IMR-90 (cell line): ENCODE data around the gene LYPD6B. TPM values are rescaled to one million over a fixed set of nuclear protein-coding genes. Genes with fewer than 3 reads are reported as not detected.

Source experiments
- ATAC-seq: fragments of 200-7000 bp; cut with Tn5 transposase; 2 replicates; pipeline ENCODE4 v1.9.1; 2020; ENCODE audit warnings: low read depth, mild to moderate bottlenecking, moderate library complexity
- BruUV-seq: library from RNA; stranded (reverse); fragments of 400-500 nt; replicated peaks from 2 replicates; lab custom pipeline; 2021; lab: Mats Ljungman, UMichigan
- CTCF ChIA-PET: fragments of 300-600 bp; formaldehyde crosslinking; extraction: SDS; loops from one replicate; lab custom pipeline; 2021; ENCODE audit warnings: antibody characterized with exemption; lab: Yijun Ruan, JAX
- POLR2A ChIA-PET: fragments of 300-600 bp; sonication (Branson Sonifier 250); formaldehyde crosslinking; loops from one replicate; lab custom pipeline; 2022; ENCODE audit warnings: antibody characterized with exemption; ENCODE audit not compliant: unreplicated experiment; lab: Charles Lee
- DNase-seq: peaks from one replicate; pipeline ENCODE4 v3.0.0; 2013
- H2AFZ ChIP-seq: replicated peaks from 2 replicates; pipeline ENCODE3; 2013; ENCODE audit warnings: low read length, mild to moderate bottlenecking; ENCODE audit not compliant: poor library complexity
- H2AK5ac ChIP-seq: 2 replicates; pipeline ENCODE4 v1.6.1; 2013; ENCODE audit warnings: low read depth, low read length, inconsistent platforms
- H2AK9ac ChIP-seq: replicated peaks from 2 replicates; pipeline ENCODE3; 2013; ENCODE audit warnings: mild to moderate bottlenecking, low read depth, low read length, moderate library complexity; ENCODE audit not compliant: poor library complexity
- H2BK120ac ChIP-seq: 2 replicates; pipeline ENCODE4 v1.6.1; 2013; ENCODE audit warnings: low read depth, low read length, inconsistent platforms
- H2BK15ac ChIP-seq: 3 replicates; pipeline ENCODE4 v1.6.1; 2013; ENCODE audit warnings: low read depth, low read length, inconsistent platforms
- H2BK20ac ChIP-seq: 2 replicates; pipeline ENCODE4 v1.6.1; 2013; ENCODE audit warnings: low read depth, mild to moderate bottlenecking, inconsistent platforms, low read length, moderate library complexity
- H2BK5ac ChIP-seq: 2 replicates; pipeline ENCODE4 v1.6.1; 2013; ENCODE audit warnings: mild to moderate bottlenecking, low read depth, low read length, inconsistent platforms; ENCODE audit not compliant: poor library complexity, severe bottlenecking
- H3K14ac ChIP-seq: replicated peaks from 2 replicates; pipeline ENCODE4 v1.6.1; 2013; ENCODE audit warnings: low read depth, low read length, inconsistent platforms
- H3K18ac ChIP-seq: 2 replicates; pipeline ENCODE4 v1.6.1; 2013; ENCODE audit warnings: low read depth, low read length, control low read depth
- H3K23ac ChIP-seq: 2 replicates; pipeline ENCODE4 v1.6.1; 2013; ENCODE audit warnings: low read depth, low read length, inconsistent platforms
- H3K27ac ChIP-seq: 2 replicates; pipeline ENCODE4 v1.5.1; 2013; ENCODE audit warnings: mild to moderate bottlenecking, control low read depth, low read length; ENCODE audit not compliant: insufficient read depth
- H3K27me3 ChIP-seq: 2 replicates; pipeline ENCODE4 v1.6.1; 2013; ENCODE audit warnings: low read length; ENCODE audit not compliant: control insufficient read depth, insufficient read depth
- H3K36me3 ChIP-seq: 2 replicates; pipeline ENCODE4 v1.6.1; 2013; ENCODE audit warnings: low read length, mixed read lengths; ENCODE audit not compliant: control insufficient read depth, insufficient read depth
- H3K4ac ChIP-seq: 2 replicates; pipeline ENCODE4 v1.6.1; 2013; ENCODE audit warnings: low read depth, low read length, inconsistent platforms
- H3K4me1 ChIP-seq: 2 replicates; pipeline ENCODE4 v1.6.1; 2013; ENCODE audit warnings: low read length, mixed read lengths; ENCODE audit not compliant: control insufficient read depth, insufficient read depth
- H3K4me2 ChIP-seq: 2 replicates; pipeline ENCODE4 v1.6.1; 2013; ENCODE audit warnings: low read depth, mild to moderate bottlenecking, control low read depth, low read length, moderate library complexity
- H3K4me3 ChIP-seq: 2 replicates; pipeline ENCODE4 v1.5.1; 2013; ENCODE audit warnings: low read depth, mild to moderate bottlenecking, control low read depth, low read length, moderate library complexity; ENCODE audit not compliant: insufficient read depth
- H3K56ac ChIP-seq: 2 replicates; pipeline ENCODE4 v1.6.1; 2013; ENCODE audit warnings: low read length, inconsistent platforms; ENCODE audit not compliant: insufficient read depth; ENCODE audit errors: extremely low read depth
- H3K79me1 ChIP-seq, 2 experiments: 2 replicates each; pipeline ENCODE4 v1.6.1; 2013; ENCODE audit warnings: low read length in 2 of 2, inconsistent platforms in 1 of 2, low read depth in 1 of 2
- H3K9ac ChIP-seq: 2 replicates; pipeline ENCODE4 v1.6.1; 2013; ENCODE audit warnings: low read depth, low read length, control low read depth
- H3K9me1 ChIP-seq: 2 replicates; pipeline ENCODE4 v1.6.1; 2013; ENCODE audit warnings: low read length, inconsistent platforms; ENCODE audit not compliant: insufficient read depth
- H3K9me3 ChIP-seq: 2 replicates; pipeline ENCODE4 v1.6.1; 2013; ENCODE audit warnings: low read length; ENCODE audit not compliant: control insufficient read depth, insufficient read depth
- H4K20me1 ChIP-seq: 2 replicates; pipeline ENCODE4 v1.6.1; 2013; ENCODE audit warnings: low read length, inconsistent platforms; ENCODE audit not compliant: insufficient read depth
- H4K5ac ChIP-seq: 2 replicates; pipeline ENCODE4 v1.6.1; 2013; ENCODE audit warnings: mild to moderate bottlenecking, low read depth, low read length, control low read depth
- H4K8ac ChIP-seq, 2 experiments: 2 replicates each; pipeline ENCODE4 v1.6.1; 2013; ENCODE audit warnings: low read depth in 2 of 2, low read length in 2 of 2, control low read depth in 1 of 2, inconsistent platforms in 1 of 2
- H4K91ac ChIP-seq: 2 replicates; pipeline ENCODE4 v1.6.1; 2013; ENCODE audit warnings: low read depth, low read length, inconsistent platforms; ENCODE audit not compliant: insufficient read depth
- CEBPB ChIP-seq: IDR thresholded peaks from 2 replicates; pipeline ENCODE4 v1.6.1; 2012; ENCODE audit warnings: low read depth, low read length, improper control_type of control experiment
- CHD1 ChIP-seq: IDR thresholded peaks from 2 replicates; pipeline ENCODE4 v1.6.1; 2012; ENCODE audit warnings: low read depth, low read length, improper control_type of control experiment
- MAFK ChIP-seq: IDR thresholded peaks from 2 replicates; pipeline ENCODE4 v1.6.1; 2012; ENCODE audit warnings: low read depth, low read length, improper control_type of control experiment
- POLR2A ChIP-seq: IDR thresholded peaks from 2 replicates; pipeline ENCODE4 v1.6.1; 2012; ENCODE audit warnings: mild to moderate bottlenecking, low read depth, low read length
- RCOR1 ChIP-seq: IDR thresholded peaks from 2 replicates; pipeline ENCODE4 v1.6.1; 2012; ENCODE audit warnings: mild to moderate bottlenecking, low read length, improper control_type of control experiment; ENCODE audit not compliant: insufficient replicate concordance
- RFX5 ChIP-seq: IDR thresholded peaks from 2 replicates; pipeline ENCODE4 v1.8.0; 2012; ENCODE audit warnings: low read depth, mild to moderate bottlenecking, low read length, moderate library complexity
- WGBS, 2 experiments: methylation state at CpG; one replicate each; pipeline versions ENCODE4 v1.1.5 to v1.1.7; 2013; ENCODE audit warnings: missing lambda C conversion rate in 2 of 2; ENCODE audit not compliant: insufficient read length in 1 of 2; ENCODE audit errors: extremely low coverage in 2 of 2; 5-methylcytosine and 5-hydroxymethylcytosine counted together
- dilution Hi-C: fragments of 300-500 bp; cut with HindIII; formaldehyde crosslinking; loops from one replicate; pipeline ENCODE4 v1.14.3; 2018; ENCODE audit warnings: low sequenced_read_pairs; ENCODE audit not compliant: unreplicated experiment
- in situ Hi-C: fragments of 300-500 bp; cut with MboI; formaldehyde crosslinking; loops from 3 replicates; pipeline ENCODE4 v1.14.3; 2019; ENCODE audit warnings: low sequenced_read_pairs, inconsistent platforms, mixed read lengths
- intact Hi-C: fragments of 100-400 bp; cut with micrococcal nuclease; formaldehyde crosslinking; loops from 2 replicates; pipeline ENCODE4 v1.10.0; 2022
- polyA plus RNA-seq, 3 experiments: library from polyadenylated mRNA; depleted of rRNA; stranded (reverse); fragments of >200 nt; gene quantifications; 2 replicates each; pipeline ENCODE4 v1.2.3, GENCODE V29; 2012; ENCODE audit warnings: low replicate concordance in 1 of 3
- total RNA-seq: library from RNA; depleted of rRNA; stranded (reverse); fragments of >200 nt; gene quantifications from 2 replicates; pipeline ENCODE4 v1.2.3, GENCODE V29; 2012

LYPD6B gene
- total and polyA plus RNA-seq, 2 of the 4 experiments (the other 2 are of a cell fraction) = 0.05 TPM; not detected in 1

DNA sequence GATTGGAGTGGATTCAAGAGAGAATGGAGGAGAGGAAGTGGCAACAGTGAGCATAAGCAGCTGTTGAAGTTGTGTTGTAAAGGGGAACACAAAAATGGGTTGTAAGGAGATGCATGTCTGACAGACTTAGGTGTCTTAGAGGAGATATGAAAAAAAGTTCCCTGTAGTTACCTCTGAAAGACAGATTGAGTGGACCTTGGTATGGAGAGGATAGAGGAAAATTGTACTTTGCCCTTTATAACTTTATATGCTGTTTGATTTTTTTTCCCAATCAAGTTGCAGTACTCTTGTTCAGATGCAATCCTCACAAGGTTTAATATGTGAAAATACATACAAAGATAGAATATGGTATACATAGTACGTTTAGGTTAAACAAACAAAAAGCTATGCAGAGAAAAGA, 73.6 kb downstream of the LYPD6B start:
- H3K27me3 ChIP-seq = no peaks in the 10 kb centered on the region
- H2AK9ac ChIP-seq = no peak overlapping the region
- no peaks in the 10 kb centered on the region for H3K79me1 ChIP-seq
- dilution Hi-C loops (no loop called here), intact Hi-C loops (no loop called here), in situ Hi-C loops (no loop called here)
- H2BK20ac ChIP-seq = no peak overlapping the region
- DNase-seq (no peak), ATAC-seq (no peak)
- no peak overlapping the region for H3K4ac ChIP-seq
- BruUV-seq = no TSS peak
- H4K8ac ChIP-seq = no peak overlapping the region
- no peak overlapping the region for H2BK15ac ChIP-seq
- no peak overlapping the region for H3K4me2 ChIP-seq
- no CpG with 5 or more reads among the region's 1 CpG for WGBS, 2 experiments
- no peak overlapping the region for H3K9ac ChIP-seq
- no peak overlapping the region for H4K91ac ChIP-seq
- no peak overlapping the region for H3K56ac ChIP-seq
- no peak overlapping the region for H3K27ac ChIP-seq
- H3K36me3 ChIP-seq = no peaks in the 10 kb centered on the region
- no peak overlapping the region for H2BK120ac ChIP-seq
- H2BK5ac ChIP-seq = no peak overlapping the region
- H3K9me1 ChIP-seq = no peaks in the 10 kb centered on the region
- ChIA-PET POLR2A (no interaction called here), CTCF (no interaction called here)
- no peak overlapping the region for H3K4me3 ChIP-seq
- no peaks in the 10 kb centered on the region for H3K9me3 ChIP-seq
- no peak overlapping the region for H2AK5ac ChIP-seq
- no peak overlapping the region for H3K18ac ChIP-seq
- no peak overlapping the region for H3K23ac ChIP-seq
- H4K20me1 ChIP-seq = no peaks in the 10 kb centered on the region
- H2AFZ ChIP-seq = no peak overlapping the region
- H3K14ac ChIP-seq = no peak overlapping the region
- TF ChIP-seq CHD1 (no peak), MAFK (no peak), POLR2A (no peak), CEBPB (no peak), RFX5 (no peak), RCOR1 (no peak)
- H3K4me1 ChIP-seq = no peaks in the 10 kb centered on the region
- no peak overlapping the region for H4K5ac ChIP-seq
